Activated T-cell treated with anti-CD3 and anti-CD28 coated beads for 4 hours (primary cell): ENCODE results near the gene HIF1AN.

ENCODE experiments used
- DNase-seq: peaks from one replicate; pipeline ENCODE4 v3.0.0-alpha.2; 2020

Gene HIF1AN

GRCh38 chr10:100535715-100536353, at the start of gene HIF1AN:
HIF1AN (plus strand) TSS chr10:100535943; CDS start chr10:100535959, 16 bp downstream.
- DNase-seq, result peak; percentile 80

- DNase-seq, result no peak
These were observed 48.2 kb upstream of the HIF1AN start for GRCh38 chr10:100487529-100487928.

DNA sequence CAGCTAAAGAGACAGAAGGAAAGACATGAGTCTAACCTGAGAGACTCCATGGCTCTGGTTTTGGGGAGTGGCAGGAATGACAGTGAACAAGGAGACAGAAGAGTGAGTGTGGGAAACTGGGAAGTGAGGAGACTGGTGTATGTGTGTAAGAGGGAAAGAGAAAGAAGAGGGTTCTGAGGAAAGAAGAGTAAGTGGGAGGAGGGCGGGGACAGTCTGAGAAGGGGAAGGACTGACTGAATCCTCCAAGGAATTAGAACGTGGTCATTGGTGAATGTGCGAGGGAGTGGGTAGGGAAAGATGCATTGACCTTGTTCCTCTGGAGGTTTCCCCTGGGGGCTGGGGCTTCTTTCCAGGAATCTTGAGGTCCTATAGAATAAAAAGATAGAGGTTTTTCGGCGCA, 46.3 kb upstream of the HIF1AN start:
- no peak for DNase-seq

- DNase-seq, result no peak
These were observed 45.2 kb upstream of the HIF1AN start for GRCh38 chr10:100490531-100490930.

GRCh38 chr10:100496567-100496966, 39.2 kb upstream of the HIF1AN start:
- no peak for DNase-seq

DNA sequence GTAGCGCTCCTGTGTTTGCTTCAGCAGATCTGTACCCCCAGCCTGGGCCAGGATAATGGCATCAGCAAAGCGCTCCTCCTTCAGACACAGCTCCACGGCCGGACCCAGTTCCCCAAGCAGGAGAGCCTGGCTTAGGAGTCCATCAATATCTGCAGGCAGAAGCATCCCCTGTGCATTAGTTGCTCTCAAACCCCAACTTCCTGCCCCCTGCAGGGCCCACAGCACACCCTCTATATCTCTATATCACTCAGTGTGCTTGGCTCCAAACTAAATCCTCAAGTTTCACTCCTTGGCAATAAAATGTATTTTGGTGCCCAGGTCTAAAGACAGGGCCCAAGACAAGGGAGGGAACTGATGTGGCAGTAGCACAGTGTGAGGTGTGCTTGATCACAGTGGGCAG, 37.7 kb upstream of the HIF1AN start:
- no peak for DNase-seq

DNA sequence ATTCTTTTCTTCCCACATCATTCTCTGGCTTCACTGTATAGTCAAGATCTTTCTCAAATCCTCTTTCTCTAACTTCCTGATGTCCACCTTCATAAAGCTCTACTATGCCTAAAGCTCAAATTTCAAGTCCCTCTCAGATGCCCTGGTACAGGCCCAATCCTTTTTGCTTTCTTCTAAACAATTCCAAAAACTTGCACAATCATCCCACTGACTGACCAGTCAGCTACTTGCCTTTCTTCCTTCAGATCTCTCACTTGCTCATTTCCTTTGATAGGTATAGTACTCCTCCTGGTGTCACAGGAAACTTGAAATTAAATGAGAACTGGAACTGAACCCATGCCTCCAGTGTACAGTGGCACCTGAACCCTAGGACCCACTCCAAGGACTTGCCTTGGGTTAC, 34.3 kb upstream of the HIF1AN start:
- no peak for DNase-seq

GRCh38 chr10:100502926-100503494, 32.7 kb upstream of the HIF1AN start:
- DNase-seq, result no peak

GRCh38 chr10:100504096-100504495, 31.6 kb upstream of the HIF1AN start:
- DNase-seq, result no peak

DNA sequence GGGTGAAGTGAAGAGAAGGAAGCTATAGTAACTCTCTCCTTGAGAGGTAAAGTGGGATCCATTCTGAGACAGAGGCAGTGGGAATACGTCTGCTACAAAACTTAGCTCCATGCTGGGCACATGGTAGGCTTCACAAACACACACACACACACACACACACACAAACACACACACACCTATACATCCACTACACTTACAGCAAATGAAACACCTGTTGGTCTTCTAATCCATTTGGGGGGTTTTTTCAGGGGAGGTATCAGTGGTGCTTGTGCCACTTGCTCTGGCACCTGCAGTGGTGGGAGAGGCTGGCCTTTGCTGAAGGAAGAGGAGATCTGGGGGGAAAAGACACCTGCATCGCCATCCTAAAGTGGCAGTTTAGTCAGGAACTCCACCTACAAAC, 30.6 kb upstream of the HIF1AN start:
- DNase-seq, result no peak

- DNase-seq, result no peak
These were observed 29.0 kb upstream of the HIF1AN start for GRCh38 chr10:100506596-100507356.

GRCh38 chr10:100507357-100507732, 28.4 kb upstream of the HIF1AN start:
- DNase-seq, result no peak

DNA sequence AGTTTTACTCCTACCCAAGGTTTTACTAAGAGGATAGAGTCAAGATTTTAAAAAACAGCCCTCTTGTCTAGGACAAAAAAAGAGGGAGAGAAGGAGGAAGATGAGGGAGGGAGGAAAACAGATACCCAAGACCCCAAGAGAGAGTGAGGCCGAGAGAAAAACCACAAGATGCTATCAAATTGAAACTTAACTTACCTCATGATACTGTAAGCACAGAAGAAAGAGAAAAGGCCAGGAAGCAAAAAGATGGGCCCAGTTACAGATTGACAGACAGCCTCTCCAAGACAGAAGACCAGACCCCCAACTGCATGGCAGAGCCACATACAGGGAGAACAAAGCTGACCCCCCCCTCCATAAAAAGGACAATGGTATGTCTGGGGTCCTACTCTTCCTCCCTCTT, 27.5 kb upstream of the HIF1AN start:
- no peak for DNase-seq

DNA sequence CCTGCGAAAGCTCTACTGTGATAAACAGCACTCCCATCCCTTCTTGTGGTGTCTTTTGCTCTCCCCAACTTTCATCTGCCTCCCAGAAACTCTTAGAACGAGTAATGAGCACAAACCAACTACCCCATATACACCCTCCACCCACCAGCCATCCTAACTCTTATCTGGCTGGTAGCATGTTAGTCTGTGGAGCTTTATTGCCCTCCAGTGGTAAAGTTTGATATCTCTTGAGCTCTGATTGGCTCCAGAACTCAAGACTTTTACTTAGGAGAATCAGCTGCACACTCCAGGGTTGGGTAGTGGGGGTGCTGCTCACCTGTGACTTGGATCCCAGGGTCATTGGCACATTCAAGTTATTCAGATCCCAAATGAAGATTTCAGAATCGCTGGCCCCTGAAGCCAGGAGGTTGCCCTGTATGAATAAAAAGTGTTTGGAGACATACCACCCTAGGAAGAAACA, 27.0 kb upstream of the HIF1AN start:
- DNase-seq, result peak; percentile 32

GRCh38 chr10:100509241-100509840, 26.4 kb upstream of the HIF1AN start:
- DNase-seq, result peak; percentile 55

- DNase-seq, result peak; percentile 40
These were observed 25.0 kb upstream of the HIF1AN start for GRCh38 chr10:100510533-100511308.

DNA sequence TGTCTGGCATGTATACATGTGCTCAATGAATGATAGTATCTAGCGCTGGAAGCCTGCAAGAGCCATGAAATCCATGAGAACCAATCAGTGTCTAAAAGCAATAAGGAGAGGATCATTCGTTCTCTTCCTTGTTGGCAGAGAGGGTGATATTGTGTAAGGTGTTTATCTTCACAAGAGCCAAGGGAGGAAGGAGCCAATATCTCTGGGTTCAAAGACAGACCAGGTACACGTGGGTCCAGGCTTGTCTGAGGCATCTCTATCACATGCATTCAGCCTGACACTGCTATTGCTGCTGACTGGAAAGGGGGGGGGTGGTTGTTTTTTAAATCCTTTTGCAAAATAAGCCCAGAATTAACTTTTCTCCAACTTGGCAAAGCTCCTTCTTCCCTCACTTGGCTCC, 20.1 kb upstream of the HIF1AN start:
- DNase-seq, result no peak

GRCh38 chr10:100516847-100517246, 18.9 kb upstream of the HIF1AN start:
- DNase-seq, result no peak

GRCh38 chr10:100518761-100519241, 16.9 kb upstream of the HIF1AN start:
- peak; percentile 59 for DNase-seq

DNA sequence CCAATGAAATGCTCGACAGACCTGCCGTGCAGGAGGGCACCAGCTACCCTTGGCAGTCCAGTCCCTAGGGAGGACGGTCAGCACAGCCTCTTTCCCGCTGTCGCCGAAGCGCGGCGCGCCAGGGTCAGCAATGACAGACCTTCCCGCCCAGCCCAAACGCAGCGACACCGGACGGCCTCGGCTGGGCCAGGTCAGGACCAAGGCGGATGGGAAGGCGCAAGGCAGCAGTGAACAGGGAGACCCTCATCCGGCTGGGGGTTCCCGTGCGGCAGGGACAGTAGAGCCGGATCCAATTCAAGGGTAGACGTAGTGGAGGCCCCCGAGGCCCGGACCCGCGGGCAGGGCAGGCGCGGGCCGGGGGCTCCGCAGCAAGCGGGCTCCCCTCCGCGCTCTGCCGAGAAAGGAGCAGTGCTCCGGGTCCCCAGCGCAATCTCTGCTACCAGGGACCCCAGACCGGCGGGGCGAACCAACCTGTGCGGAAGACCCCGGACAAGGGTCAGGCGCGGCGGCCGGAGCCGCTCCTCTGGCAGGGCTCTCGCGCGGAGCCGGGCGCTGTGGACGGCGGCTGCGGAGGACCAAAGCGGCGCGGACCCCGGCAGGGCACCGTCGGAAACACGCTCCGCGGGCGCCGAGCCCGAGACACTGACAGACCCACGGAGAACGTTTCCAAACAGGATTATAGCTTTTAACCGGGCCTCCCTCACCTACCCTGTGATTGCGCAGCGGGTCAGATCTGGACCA, 16.3 kb upstream of the HIF1AN start, which contains the start of gene SEC31B:
TSS of gene SEC31B (minus strand) at position 551 of the 741 bp plus-strand sequence. CDS start 2,909 bp downstream, outside the sequence.
- DNase-seq, result no peak

GRCh38 chr10:100520811-100521210, 14.9 kb upstream of the HIF1AN start:
- no peak for DNase-seq
